ENCODE measurements around the gene CUBN.

The CUBN gene

DNA sequence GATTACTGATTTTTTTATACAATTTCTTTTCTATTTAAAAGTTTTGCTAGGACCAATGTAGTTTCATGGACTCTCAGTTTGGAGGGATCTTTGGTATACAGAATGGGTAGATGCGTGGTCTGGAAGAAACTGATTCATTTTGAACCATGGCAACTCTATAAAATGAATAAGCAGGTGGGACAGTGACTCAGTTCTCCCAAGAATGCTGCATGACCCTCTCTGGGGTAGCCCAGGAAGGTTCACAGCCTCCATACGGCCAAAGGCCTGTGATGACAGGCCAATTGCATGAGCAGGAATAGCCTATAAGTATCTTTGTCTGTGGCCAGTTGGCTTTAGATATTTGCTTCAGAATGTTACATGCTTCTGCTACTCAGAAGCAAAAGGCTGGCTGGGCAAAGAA, 199.1 kb downstream of the CUBN start:
- TF ChIP-seq, protein P1, sequence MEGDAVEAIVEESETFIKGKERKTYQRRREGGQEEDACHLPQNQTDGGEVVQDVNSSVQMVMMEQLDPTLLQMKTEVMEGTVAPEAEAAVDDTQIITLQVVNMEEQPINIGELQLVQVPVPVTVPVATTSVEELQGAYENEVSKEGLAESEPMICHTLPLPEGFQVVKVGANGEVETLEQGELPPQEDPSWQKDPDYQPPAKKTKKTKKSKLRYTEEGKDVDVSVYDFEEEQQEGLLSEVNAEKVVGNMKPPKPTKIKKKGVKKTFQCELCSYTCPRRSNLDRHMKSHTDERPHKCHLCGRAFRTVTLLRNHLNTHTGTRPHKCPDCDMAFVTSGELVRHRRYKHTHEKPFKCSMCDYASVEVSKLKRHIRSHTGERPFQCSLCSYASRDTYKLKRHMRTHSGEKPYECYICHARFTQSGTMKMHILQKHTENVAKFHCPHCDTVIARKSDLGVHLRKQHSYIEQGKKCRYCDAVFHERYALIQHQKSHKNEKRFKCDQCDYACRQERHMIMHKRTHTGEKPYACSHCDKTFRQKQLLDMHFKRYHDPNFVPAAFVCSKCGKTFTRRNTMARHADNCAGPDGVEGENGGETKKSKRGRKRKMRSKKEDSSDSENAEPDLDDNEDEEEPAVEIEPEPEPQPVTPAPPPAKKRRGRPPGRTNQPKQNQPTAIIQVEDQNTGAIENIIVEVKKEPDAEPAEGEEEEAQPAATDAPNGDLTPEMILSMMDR (conservative IDR thresholded peaks at IDR 0.05; ENCODE audit: low read depth, low read length), result no peak
- no peak overlapping the region for H3K4me3 ChIP-seq (ENCODE audit: low read depth, low read length)
- DNase-seq (ENCODE audit: low read depth), result no peak

DNA sequence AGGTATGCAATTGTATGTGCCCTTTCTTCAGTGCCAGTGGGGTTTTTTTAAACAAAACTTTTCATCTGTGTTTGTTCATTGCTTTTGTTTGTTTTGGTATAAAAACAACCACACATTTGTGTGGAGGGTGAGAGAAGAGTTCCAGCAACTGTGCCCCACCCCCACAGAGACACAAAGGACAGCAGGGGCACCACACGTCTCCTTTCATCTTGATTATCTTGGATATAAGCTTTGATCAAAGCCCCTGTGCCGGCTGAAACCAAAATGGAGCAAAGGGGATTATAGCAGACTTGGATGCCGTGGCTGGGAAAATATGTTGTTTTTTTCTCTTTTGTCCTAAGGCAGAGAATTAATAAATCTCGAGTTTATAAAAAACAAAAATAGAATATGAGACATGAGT, 200.5 kb downstream of the CUBN start:
- no peak overlapping the region for H3K4me3 ChIP-seq (ENCODE audit: low read depth, low read length)
- TF ChIP-seq, protein P1 (conservative IDR thresholded peaks at IDR 0.05; ENCODE audit: low read depth, low read length), result no peak
- no peak for DNase-seq (ENCODE audit: low read depth)

DNA sequence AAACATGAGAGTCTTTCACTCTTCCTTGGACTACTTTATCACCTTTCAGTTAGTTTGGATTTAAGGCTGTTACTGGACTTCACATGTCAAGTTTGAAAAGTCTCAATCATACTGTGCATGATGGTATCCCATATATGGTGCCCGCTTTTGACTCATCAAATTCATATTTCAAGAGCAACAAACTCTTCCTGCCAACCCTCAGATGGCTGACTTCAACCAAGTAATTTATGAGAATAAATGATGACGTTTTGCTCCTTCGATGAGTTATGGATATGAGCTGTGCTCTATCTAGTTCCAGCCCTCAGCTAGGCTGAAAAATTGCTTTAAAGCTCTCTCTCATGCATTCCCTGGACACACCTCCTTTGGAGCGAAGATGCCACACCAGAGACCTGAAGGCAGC, 202.1 kb downstream of the CUBN start:
- TF ChIP-seq, protein P1 (conservative IDR thresholded peaks at IDR 0.05; ENCODE audit: low read depth, low read length), result no peak
- no peak overlapping the region for H3K4me3 ChIP-seq (ENCODE audit: low read depth, low read length)
- no peak for DNase-seq (ENCODE audit: low read depth)

DNA sequence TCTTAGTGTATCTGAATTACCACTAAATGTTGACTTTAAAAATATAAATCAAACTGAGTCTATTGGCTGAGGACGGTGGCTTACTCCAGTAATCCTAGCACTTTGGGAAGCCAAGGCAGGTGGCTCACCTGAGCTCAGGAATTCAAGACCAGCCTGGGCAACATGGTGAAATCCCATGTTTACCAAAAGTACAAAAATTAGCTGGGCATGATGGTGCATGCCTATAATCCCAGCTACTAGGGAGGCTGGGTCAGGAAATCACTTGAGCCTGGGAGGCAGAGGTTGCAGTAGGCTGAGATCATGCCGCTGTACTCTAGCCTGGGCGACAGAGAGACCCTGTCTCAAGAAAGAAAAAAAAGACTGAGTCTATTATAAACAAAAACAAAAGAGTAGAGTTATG, 205.9 kb downstream of the CUBN start:
- DNase-seq (ENCODE audit: low read depth), result no peak
- H3K4me3 ChIP-seq (ENCODE audit: low read depth, low read length), result no peak overlapping the region
- TF ChIP-seq, protein P1 (conservative IDR thresholded peaks at IDR 0.05; ENCODE audit: low read depth, low read length), result no peak

DNA sequence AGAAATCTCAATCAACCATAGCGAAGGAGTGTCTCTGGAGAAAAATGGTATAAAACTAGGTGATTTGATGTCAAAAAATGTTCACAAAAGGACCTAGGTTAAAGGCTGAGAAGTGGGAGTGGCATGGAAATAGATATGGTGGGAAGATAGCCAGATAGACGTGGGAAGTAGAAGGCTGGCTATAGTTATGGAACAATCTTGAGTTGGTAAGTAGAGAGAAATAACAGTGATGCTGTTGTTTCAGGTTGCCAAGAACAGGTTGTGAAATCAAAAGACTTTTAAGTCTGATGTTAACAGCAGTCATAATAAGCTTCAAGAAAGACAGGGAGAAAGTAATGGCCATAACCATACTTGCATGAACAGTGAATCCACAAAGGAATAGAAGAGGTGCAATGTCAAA, 206.3 kb downstream of the CUBN start:
- TF ChIP-seq, protein P1 (conservative IDR thresholded peaks at IDR 0.05; ENCODE audit: low read depth, low read length), result no peak
- H3K4me3 ChIP-seq (ENCODE audit: low read depth, low read length), result no peak overlapping the region
- peak; percentile 23 for DNase-seq (ENCODE audit: low read depth)

DNA sequence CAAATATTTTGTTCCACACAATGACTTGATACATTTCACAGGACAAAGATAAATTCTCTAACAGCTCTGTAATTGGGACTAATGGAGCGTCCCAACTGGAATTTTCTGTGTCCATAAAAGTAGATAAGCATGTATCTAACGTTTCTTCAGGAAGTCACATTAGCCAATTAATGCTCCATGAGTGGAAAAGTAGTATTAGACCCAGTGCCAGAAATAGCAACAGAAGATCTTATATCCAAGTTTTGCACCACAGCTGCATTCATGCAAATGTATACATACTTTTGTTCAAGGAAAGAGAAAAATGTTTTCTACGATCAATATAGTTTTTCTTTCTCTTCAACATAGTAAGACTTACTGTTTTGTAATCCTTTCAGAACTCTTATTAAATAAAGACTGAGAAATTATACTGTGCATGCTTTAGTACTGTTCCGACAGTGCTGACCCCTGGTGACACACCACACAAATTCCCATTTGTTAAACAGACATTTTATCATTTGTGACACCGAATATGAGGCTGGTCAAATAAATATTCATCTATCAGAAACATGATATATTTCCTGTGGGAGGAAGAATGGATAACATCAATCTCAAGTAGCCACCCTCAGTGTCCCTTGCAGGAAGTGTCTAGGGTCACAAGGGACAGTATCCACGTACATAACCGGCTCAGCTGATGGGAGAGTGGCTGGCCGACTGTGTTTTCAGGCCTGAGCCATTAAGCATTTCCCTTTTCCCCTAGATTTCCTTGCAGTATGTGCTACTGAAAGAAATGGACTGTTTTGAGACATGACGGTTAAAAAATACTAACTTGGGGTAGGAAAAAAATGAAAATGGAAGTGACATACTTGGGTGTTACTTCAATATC, 210.3 kb downstream of the CUBN start:
- H3K4me3 ChIP-seq (ENCODE audit: low read depth, low read length), result no peak overlapping the region
- TF ChIP-seq, protein P1 (conservative IDR thresholded peaks at IDR 0.05; ENCODE audit: low read depth, low read length), result no peak
- DNase-seq (ENCODE audit: low read depth), result peak; percentile 12

DNA sequence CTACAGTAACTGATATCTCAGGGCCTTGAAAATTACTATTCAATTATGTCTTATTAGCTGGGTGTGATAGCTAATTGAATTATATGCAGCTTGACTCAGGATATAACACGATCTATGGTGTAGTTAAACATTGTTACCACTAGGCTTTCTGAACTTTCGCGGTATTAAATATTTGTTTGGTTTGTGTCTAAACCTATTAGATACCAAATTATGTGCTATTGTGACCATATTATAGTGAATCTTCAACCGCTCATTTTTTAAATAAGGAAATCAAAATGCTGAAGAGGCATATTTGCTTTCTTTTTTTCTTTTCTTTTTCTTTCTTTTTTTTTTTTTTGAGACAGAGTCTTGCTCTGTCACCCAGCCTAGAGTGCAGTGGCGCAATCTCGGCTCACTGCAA, 213.1 kb downstream of the CUBN start:
- TF ChIP-seq, protein P1 (conservative IDR thresholded peaks at IDR 0.05; ENCODE audit: low read depth, low read length), result peak; percentile 1
- no peak for DNase-seq (ENCODE audit: low read depth)

More for the DNA sequence above, 213.1 kb downstream of the CUBN start:
- no peak overlapping the region for H3K4me3 ChIP-seq (ENCODE audit: low read depth, low read length)

Measured in choroid plexus epithelial cell (primary cell).